HG03432 (cell line): ENCODE results near the gene TBC1D22A.

Experiments used
- ATAC-seq: cut with Tn5 transposase; IDR thresholded peaks from one replicate; pipeline ENCODE4 v1.9.1; 2021; ENCODE audit warnings: mild to moderate bottlenecking, moderate library complexity; ENCODE audit not compliant: unreplicated experiment

TBC1D22A gene

GRCh38 chr22:47063606-47064005, 301.2 kb downstream of the TBC1D22A start:
- no peak for ATAC-seq

GRCh38 chr22:47064016-47064415, 301.6 kb downstream of the TBC1D22A start:
- no peak for ATAC-seq

- no peak for ATAC-seq
Measured at GRCh38 chr22:47064416-47064815, 302.0 kb downstream of the TBC1D22A start.

GRCh38 chr22:47065756-47066615, 303.5 kb downstream of the TBC1D22A start:
- no peak for ATAC-seq

- no peak for ATAC-seq
Measured at GRCh38 chr22:47066616-47066905, 304.1 kb downstream of the TBC1D22A start.

- ATAC-seq, result no peak
Measured at GRCh38 chr22:47067321-47067890, 305.0 kb downstream of the TBC1D22A start.

- ATAC-seq, result no peak
Measured at GRCh38 chr22:47067911-47068625, 305.6 kb downstream of the TBC1D22A start.

- ATAC-seq, result no peak
Measured at GRCh38 chr22:47068626-47068996, 306.2 kb downstream of the TBC1D22A start.

GRCh38 chr22:47069270-47069669, 306.8 kb downstream of the TBC1D22A start:
- ATAC-seq, result no peak

- no peak for ATAC-seq
Measured at GRCh38 chr22:47071078-47071806, 308.8 kb downstream of the TBC1D22A start.

GRCh38 chr22:47071807-47072641, 309.6 kb downstream of the TBC1D22A start:
- no peak for ATAC-seq

- ATAC-seq, result no peak
Measured at GRCh38 chr22:47072642-47072967, 310.2 kb downstream of the TBC1D22A start.

GRCh38 chr22:47073075-47073474, 310.6 kb downstream of the TBC1D22A start:
- ATAC-seq, result no peak

- no peak for ATAC-seq
Measured at GRCh38 chr22:47074105-47074504, 311.7 kb downstream of the TBC1D22A start.

- no peak for ATAC-seq
Measured at GRCh38 chr22:47075568-47075967, 313.1 kb downstream of the TBC1D22A start.

- no peak for ATAC-seq
Measured at GRCh38 chr22:47076758-47077157, 314.3 kb downstream of the TBC1D22A start.

- no peak for ATAC-seq
Measured at GRCh38 chr22:47080100-47080499, 317.6 kb downstream of the TBC1D22A start.

GRCh38 chr22:47082505-47082904, 320.1 kb downstream of the TBC1D22A start:
- ATAC-seq, result no peak

GRCh38 chr22:47083379-47083986, 321.0 kb downstream of the TBC1D22A start:
- no peak for ATAC-seq

GRCh38 chr22:47084226-47084625, 321.8 kb downstream of the TBC1D22A start:
- ATAC-seq, result no peak
